Uterus (tissue), 2 donors: ENCODE results near the gene PDLIM5.

Experiments
- POLR2A ChIP-seq, 2 donors: fragments of 450-650 bp; IDR thresholded peaks; one replicate each; pipeline ENCODE4 v1.6.1; 2016; ENCODE audit warnings: antibody characterized with exemption in 2 of 2, mild to moderate bottlenecking in 1 of 2, moderate library complexity in 1 of 2
- TF ChIP-seq, protein P1 (sequence below), 4 experiments: fragments of 200-600 bp in 2 of 4; fragments of 450-650 bp in 2 of 4; sonication (generic) in 2 of 4; IDR thresholded peaks; one replicate each; pipeline ENCODE4 v1.5.1; 2016 to 2019; ENCODE audit warnings: antibody characterized with exemption in 4 of 4, mild to moderate bottlenecking in 2 of 4, moderate library complexity in 1 of 4

- TF ChIP-seq, protein P1, sequence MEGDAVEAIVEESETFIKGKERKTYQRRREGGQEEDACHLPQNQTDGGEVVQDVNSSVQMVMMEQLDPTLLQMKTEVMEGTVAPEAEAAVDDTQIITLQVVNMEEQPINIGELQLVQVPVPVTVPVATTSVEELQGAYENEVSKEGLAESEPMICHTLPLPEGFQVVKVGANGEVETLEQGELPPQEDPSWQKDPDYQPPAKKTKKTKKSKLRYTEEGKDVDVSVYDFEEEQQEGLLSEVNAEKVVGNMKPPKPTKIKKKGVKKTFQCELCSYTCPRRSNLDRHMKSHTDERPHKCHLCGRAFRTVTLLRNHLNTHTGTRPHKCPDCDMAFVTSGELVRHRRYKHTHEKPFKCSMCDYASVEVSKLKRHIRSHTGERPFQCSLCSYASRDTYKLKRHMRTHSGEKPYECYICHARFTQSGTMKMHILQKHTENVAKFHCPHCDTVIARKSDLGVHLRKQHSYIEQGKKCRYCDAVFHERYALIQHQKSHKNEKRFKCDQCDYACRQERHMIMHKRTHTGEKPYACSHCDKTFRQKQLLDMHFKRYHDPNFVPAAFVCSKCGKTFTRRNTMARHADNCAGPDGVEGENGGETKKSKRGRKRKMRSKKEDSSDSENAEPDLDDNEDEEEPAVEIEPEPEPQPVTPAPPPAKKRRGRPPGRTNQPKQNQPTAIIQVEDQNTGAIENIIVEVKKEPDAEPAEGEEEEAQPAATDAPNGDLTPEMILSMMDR (IDR thresholded peaks at IDR 0.05), result no peak
- TF ChIP-seq POLR2A (IDR thresholded peaks at IDR 0.05), result no peak
Measured at GRCh38 chr4:94442251-94442650, 9.5 kb upstream of the PDLIM5 start.
